HEK293T (cell line): ENCODE data around the gene MACC1.

Experiments used
- ARNT ChIP-seq: fragments of 450-650 bp; IDR thresholded peaks from 2 replicates; pipeline ENCODE4 v1.6.1; 2017; ENCODE audit warnings: mild to moderate bottlenecking
- BHLHE40 ChIP-seq: fragments of 450-650 bp; IDR thresholded peaks from 2 replicates; pipeline ENCODE4 v1.6.1; 2016; ENCODE audit warnings: mild to moderate bottlenecking, moderate library complexity, borderline replicate concordance
- CTBP1 ChIP-seq: fragments of 450-650 bp; IDR thresholded peaks from 2 replicates; pipeline ENCODE4 v1.6.1; 2016; ENCODE audit warnings: borderline replicate concordance
- ELF4 ChIP-seq: fragments of 450-650 bp; IDR thresholded peaks from 2 replicates; pipeline ENCODE4 v1.6.1; 2017; ENCODE audit warnings: antibody characterized with exemption
- FOXA1 ChIP-seq: fragments of 450-650 bp; IDR thresholded peaks from 2 replicates; pipeline ENCODE4 v1.6.1; 2016; ENCODE audit warnings: mild to moderate bottlenecking
- FOXK2 ChIP-seq: fragments of 450-650 bp; IDR thresholded peaks from 2 replicates; pipeline ENCODE4 v1.6.1; 2016; ENCODE audit warnings: mild to moderate bottlenecking
- FOXM1 ChIP-seq: fragments of 450-650 bp; IDR thresholded peaks from 2 replicates; pipeline ENCODE4 v1.6.1; 2017; ENCODE audit warnings: mild to moderate bottlenecking, borderline replicate concordance
- HDGF ChIP-seq: fragments of 450-650 bp; IDR thresholded peaks from 2 replicates; pipeline ENCODE4 v1.6.1; 2017; ENCODE audit warnings: antibody characterized with exemption, borderline replicate concordance
- LEF1 ChIP-seq: fragments of 450-650 bp; IDR thresholded peaks from 2 replicates; pipeline ENCODE4 v1.6.1; 2017; ENCODE audit warnings: mild to moderate bottlenecking, borderline replicate concordance
- NFRKB ChIP-seq: fragments of 450-650 bp; IDR thresholded peaks from 2 replicates; pipeline ENCODE4 v1.6.1; 2016; ENCODE audit warnings: mild to moderate bottlenecking, moderate library complexity
- SP1 ChIP-seq: fragments of 450-650 bp; IDR thresholded peaks from 2 replicates; pipeline ENCODE4 v1.6.1; 2017
- SUZ12 ChIP-seq: fragments of 450-650 bp; IDR thresholded peaks from 2 replicates; pipeline ENCODE4 v1.6.1; 2016; ENCODE audit warnings: mild to moderate bottlenecking
- TARDBP ChIP-seq: fragments of 450-650 bp; IDR thresholded peaks from 2 replicates; pipeline ENCODE4 v1.6.1; 2016
- TF ChIP-seq, protein P1 (sequence below): fragments of 450-650 bp; IDR thresholded peaks from 2 replicates; pipeline ENCODE4 v1.6.1; 2016

DNA sequence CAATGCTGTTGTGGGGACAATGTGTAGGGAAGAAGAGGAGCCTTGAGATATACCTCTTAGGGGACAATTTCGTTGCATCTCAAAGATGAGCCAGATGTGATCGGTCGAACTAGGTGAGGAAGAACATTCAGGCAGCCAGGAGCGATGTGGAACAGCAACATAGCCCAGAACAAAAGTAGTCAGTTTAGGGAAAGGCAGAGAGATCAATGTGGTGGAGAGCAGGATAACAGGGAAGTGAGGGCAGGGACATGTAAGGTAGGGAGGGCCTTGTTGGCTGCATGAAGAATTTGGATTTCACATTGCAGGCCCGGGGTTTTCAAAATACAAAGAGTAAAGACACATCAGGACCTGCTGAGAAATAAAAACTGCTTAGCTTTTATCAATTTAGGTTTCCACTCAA lies 29.1 kb upstream of the MACC1 start:
- TF ChIP-seq FOXM1 (no peak), SP1 (no peak), ELF4 (no peak), BHLHE40 (no peak), CTBP1 (no peak), NFRKB (no peak), ARNT (no peak), FOXK2 (no peak), TARDBP (no peak), HDGF (no peak), SUZ12 (no peak), LEF1 (no peak), FOXA1 (no peak)
- TF ChIP-seq, protein P1, sequence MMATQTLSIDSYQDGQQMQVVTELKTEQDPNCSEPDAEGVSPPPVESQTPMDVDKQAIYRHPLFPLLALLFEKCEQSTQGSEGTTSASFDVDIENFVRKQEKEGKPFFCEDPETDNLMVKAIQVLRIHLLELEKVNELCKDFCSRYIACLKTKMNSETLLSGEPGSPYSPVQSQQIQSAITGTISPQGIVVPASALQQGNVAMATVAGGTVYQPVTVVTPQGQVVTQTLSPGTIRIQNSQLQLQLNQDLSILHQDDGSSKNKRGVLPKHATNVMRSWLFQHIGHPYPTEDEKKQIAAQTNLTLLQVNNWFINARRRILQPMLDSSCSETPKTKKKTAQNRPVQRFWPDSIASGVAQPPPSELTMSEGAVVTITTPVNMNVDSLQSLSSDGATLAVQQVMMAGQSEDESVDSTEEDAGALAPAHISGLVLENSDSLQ: no peak
